OCI-LY1 (cell line): ENCODE data around the gene MGAT4B.

Source experiments
- H2AFZ ChIP-seq: fragments of 200-600 bp; sonication (generic), shearing (Covaris generic); 2 replicates; pipeline ENCODE4 v1.6.0; 2014; ENCODE audit warnings: antibody characterized with exemption, mild to moderate bottlenecking, low read length
- H3F3A ChIP-seq: fragments of 200-600 bp; sonication (generic), shearing (Covaris generic); 2 replicates; pipeline ENCODE4 v1.6.0; 2014; ENCODE audit warnings: mild to moderate bottlenecking, antibody characterized with exemption, low read length, moderate library complexity; ENCODE audit not compliant: insufficient read depth
- H3K27ac ChIP-seq: fragments of 200-600 bp; sonication (generic); 2 replicates; pipeline ENCODE4 v1.5.1; 2014; ENCODE audit warnings: low read length, mixed run types, mild to moderate bottlenecking, low read depth; ENCODE audit not compliant: poor library complexity, severe bottlenecking
- H3K27me3 ChIP-seq: fragments of 200-600 bp; sonication (generic); 2 replicates; pipeline ENCODE4 v1.6.0; 2014; ENCODE audit warnings: antibody characterized with exemption, mild to moderate bottlenecking, low read length, moderate library complexity; ENCODE audit not compliant: insufficient read depth
- H3K36me3 ChIP-seq: fragments of 200-600 bp; sonication (generic); 2 replicates; pipeline ENCODE4 v1.6.1; 2014; ENCODE audit warnings: mild to moderate bottlenecking, antibody characterized with exemption, low read length, moderate library complexity, mixed read lengths; ENCODE audit not compliant: insufficient read depth
- H3K4me1 ChIP-seq: fragments of 200-600 bp; sonication (generic); 2 replicates; pipeline ENCODE4 v1.5.1; 2014; ENCODE audit warnings: mild to moderate bottlenecking, low read length, moderate library complexity; ENCODE audit not compliant: insufficient read depth, severe bottlenecking
- H3K4me2 ChIP-seq: fragments of 200-600 bp; sonication (generic), shearing (Covaris generic); 2 replicates; pipeline ENCODE4 v1.6.1; 2014; ENCODE audit warnings: low read length
- H3K4me3 ChIP-seq: fragments of 200-600 bp; sonication (generic); 2 replicates; pipeline ENCODE4 v1.5.1; 2014; ENCODE audit warnings: low read length, low read depth, mild to moderate bottlenecking, mixed read lengths; ENCODE audit not compliant: poor library complexity, severe bottlenecking
- H3K79me2 ChIP-seq: fragments of 200-600 bp; shearing (Covaris generic); 2 replicates; pipeline ENCODE4 v1.6.1; 2016; ENCODE audit warnings: mixed run types, low read length, mixed read lengths; ENCODE audit not compliant: insufficient read depth
- H3K9ac ChIP-seq: fragments of 200-600 bp; sonication (generic), shearing (Covaris generic); 2 replicates; pipeline ENCODE4 v1.6.1; 2014; ENCODE audit warnings: mild to moderate bottlenecking, low read length, mixed read lengths
- H3K9me2 ChIP-seq: fragments of 200-600 bp; sonication (generic), shearing (Covaris generic); 2 replicates; pipeline ENCODE4 v1.6.1; 2014; ENCODE audit warnings: low read depth, mild to moderate bottlenecking, low read length, mixed read lengths
- H3K9me3 ChIP-seq: fragments of 200-600 bp; shearing (Covaris generic); 2 replicates; pipeline ENCODE4 v1.6.1; 2014; ENCODE audit warnings: low read length, mixed read lengths
- H4K20me1 ChIP-seq: fragments of 200-600 bp; sonication (generic), shearing (Covaris generic); 2 replicates; pipeline ENCODE4 v1.6.0; 2016; ENCODE audit warnings: mild to moderate bottlenecking, low read length; ENCODE audit not compliant: insufficient read depth
- CTCF ChIP-seq: fragments of 200-600 bp; sonication (generic), shearing (Covaris generic); IDR thresholded peaks from 2 replicates; pipeline ENCODE4 v1.5.1; 2017; ENCODE audit warnings: mild to moderate bottlenecking, antibody characterized with exemption, low read length, moderate library complexity, mixed read lengths
- EZH2 ChIP-seq: fragments of 200-600 bp; sonication (generic), shearing (Covaris generic); IDR thresholded peaks from 2 replicates; pipeline ENCODE4 v1.8.0; 2017; ENCODE audit warnings: borderline replicate concordance, mixed run types, mild to moderate bottlenecking, antibody characterized with exemption, low read length, moderate library complexity, mixed read lengths

The MGAT4B gene

GRCh38 chr5:179769271-179769670, 37.4 kb downstream of the MGAT4B start:
- H3K36me3 ChIP-seq: peaks cover 89% of the 10 kb centered on the region
- no peaks in the 10 kb centered on the region for H3K4me1 ChIP-seq
- no peak for TF ChIP-seq EZH2
- TF ChIP-seq CTCF: no peak
- H3K27me3 ChIP-seq: no peaks in the 10 kb centered on the region
- no peaks in the 10 kb centered on the region for H4K20me1 ChIP-seq
- H3K27ac ChIP-seq: no peak overlapping the region
- no peaks in the 10 kb centered on the region for H3K9me2 ChIP-seq
- H3K4me3 ChIP-seq: no peak overlapping the region
- H3K79me2 ChIP-seq: no peaks in the 10 kb centered on the region
- no peak overlapping the region for H2AFZ ChIP-seq
- H3K9ac ChIP-seq: no peak overlapping the region
- H3K9me3 ChIP-seq: no peaks in the 10 kb centered on the region
- H3F3A ChIP-seq: no peaks in the 10 kb centered on the region
- no peak overlapping the region for H3K4me2 ChIP-seq

- Histone ChIP-seq H3K27ac (no peak overlapping the region), H3K9me3 (no peaks in the 10 kb centered on the region), H3K36me3 (peaks cover 82% of the 10 kb centered on the region), H3K79me2 (peaks cover 7% of the 10 kb centered on the region), H4K20me1 (no peaks in the 10 kb centered on the region), H3F3A (no peaks in the 10 kb centered on the region), H3K4me2 (no peak overlapping the region), H3K9me2 (no peaks in the 10 kb centered on the region), H2AFZ (no peak overlapping the region), H3K27me3 (no peaks in the 10 kb centered on the region), H3K9ac (no peak overlapping the region), H3K4me3 (no peak overlapping the region), H3K4me1 (no peaks in the 10 kb centered on the region)
- TF ChIP-seq EZH2: no peak
- TF ChIP-seq CTCF: no peak
Measured at GRCh38 chr5:179768326-179769085, 38.2 kb downstream of the MGAT4B start.

- no peak overlapping the region for H3K4me3 ChIP-seq
- no peaks in the 10 kb centered on the region for H3K27me3 ChIP-seq
- no peak for TF ChIP-seq CTCF
- no peak for TF ChIP-seq EZH2
- peaks cover 5% of the 10 kb centered on the region for H3K4me1 ChIP-seq
- H2AFZ ChIP-seq: no peak overlapping the region
- H3K27ac ChIP-seq: no peak overlapping the region
- H3K9ac ChIP-seq: no peak overlapping the region
- H3K9me2 ChIP-seq: no peaks in the 10 kb centered on the region
- H3K79me2 ChIP-seq: peaks cover 14% of the 10 kb centered on the region
- no peaks in the 10 kb centered on the region for H3K9me3 ChIP-seq
- no peak overlapping the region for H3K4me2 ChIP-seq
- peaks cover 75% of the 10 kb centered on the region for H3K36me3 ChIP-seq
- no peaks in the 10 kb centered on the region for H3F3A ChIP-seq
- H4K20me1 ChIP-seq: no peaks in the 10 kb centered on the region
Measured at GRCh38 chr5:179767496-179768100, 39.1 kb downstream of the MGAT4B start.
